ENCODE measurements around the gene HYAL3.
"Not testable (repeated sequence)": the region's sequence is repeated elsewhere in the genome, so short reads cannot be mapped to it uniquely, and the experiment has no call there.

HYAL3 gene

DNA sequence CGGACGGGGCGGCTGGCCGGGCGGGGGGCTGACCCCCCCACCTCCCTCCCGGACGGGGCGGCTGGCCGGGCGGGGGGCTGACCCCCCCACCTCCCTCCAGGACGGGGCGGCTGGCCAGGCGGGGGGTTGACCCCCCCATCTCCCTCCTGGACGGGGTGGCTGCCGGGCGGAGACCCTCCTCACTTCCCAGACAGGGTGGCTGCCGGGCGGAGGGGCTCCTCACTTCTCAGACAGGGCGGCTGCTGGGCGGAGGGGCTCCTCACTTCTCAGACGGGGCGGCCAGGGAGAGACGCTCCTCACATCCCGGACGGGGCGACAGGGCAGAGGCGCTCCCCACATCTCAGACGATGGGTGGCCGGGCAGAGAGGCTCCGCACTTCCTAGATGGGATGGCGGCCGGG is 12.8 kb upstream of the HYAL3 start:
- DNase-seq = not testable (repeated sequence)

GRCh38 chr3:50304601-50305000 is 5.4 kb upstream of the HYAL3 start:
- no peak for DNase-seq

DNA sequence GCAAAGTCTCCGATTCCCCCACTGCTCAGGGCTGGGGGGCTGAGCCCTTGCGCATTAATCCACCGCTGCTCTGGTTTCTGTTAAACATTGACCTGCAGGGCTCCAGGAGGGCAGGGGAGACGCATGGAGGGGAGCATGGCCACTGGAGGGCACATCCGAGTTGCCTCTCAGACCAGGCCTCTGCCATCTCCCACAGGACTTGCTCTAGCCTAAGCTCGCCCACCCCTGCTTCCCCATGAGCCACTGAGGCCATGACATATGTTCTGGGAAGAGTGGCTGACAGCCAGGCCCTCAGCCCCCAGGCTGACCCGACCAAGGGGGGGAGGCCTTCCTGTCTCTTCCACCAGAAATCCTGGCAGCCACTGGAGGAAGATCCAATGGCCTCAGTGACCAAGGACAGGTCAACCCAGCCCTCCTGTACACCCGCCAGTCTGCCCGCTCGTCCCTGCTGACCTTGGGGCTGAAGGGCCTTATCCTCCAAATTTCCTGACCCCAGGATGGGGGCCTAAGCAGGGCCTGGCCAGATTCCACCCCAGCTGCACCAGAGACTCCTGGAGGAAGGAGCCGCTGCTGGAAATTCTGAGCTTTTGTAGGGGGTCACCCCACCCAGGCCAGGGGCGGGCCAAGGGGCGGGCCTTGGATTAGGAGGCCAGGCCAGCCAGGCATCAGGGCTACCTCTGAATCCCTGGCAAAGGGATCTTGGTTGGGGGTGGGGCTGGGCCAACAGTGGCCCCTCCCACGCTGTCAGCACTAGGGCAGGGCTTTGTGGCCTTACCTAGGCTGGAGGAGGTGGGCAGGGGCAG is 4.0 kb upstream of the HYAL3 start, which contains the start of gene HYAL1:
TSS of gene HYAL1 (minus strand) at position 562 of the 803 bp plus-strand sequence. CDS start 618 bp downstream, outside the sequence.
- no peak for DNase-seq

- DNase-seq = no peak
Observed at GRCh38 chr3:50302095-50303012, 3.1 kb upstream of the HYAL3 start.

DNA sequence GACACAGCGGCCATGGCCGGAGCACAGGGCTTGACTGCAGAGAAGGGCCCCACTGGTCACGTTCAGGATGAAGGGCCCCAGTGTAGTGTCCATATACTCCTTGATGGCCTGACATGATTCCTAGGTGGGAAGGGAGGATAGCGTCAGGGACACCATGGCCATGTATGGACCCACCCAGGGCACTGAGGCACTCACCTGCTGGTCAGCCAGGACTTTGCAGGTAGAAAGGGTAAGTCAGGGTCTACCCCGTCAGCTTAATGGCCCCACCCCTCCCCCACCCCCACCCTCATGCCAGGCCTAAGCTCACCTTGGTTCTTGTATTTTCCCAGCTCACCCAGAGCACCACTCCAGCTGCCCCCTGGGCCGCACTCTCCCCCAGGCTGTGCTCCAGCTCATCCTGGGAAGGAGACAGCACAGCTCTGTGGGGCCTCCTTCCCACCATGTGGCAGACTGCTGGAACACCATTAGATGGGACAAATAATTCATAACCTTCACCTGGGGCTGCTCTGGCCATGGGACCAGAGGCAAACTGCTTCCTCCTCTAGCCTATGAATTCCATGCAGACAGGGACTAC is 1.6 kb upstream of the HYAL3 start:
- DNase-seq = no peak

- no peak for DNase-seq
Observed at GRCh38 chr3:50299929-50300680, 900 bp upstream of the HYAL3 start.

- DNase-seq = no peak
Observed at GRCh38 chr3:50299638-50299928, 378 bp upstream of the HYAL3 start.

GRCh38 chr3:50297896-50298725 is 1.1 kb downstream of the HYAL3 start:
- DNase-seq = no peak

DNA sequence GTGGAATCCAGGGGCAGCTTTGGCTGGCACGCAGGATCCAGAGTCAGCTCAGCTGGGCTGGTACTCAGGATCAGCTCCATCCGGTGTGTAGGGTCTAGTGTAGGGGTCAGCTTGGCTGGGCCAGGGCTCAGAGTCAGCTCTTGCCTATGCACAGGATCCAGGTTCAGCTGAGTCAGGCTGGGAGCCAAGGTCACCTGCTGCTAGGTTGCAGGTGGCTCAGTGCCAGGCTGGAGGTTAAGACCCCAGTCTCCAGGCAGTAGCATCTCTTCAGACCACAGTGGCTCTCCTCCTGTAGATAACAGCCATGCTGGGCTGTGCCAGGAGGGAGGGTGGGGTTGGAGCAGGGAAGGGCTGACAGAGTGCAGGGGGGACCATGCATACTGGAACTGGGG is 1.8 kb downstream of the HYAL3 start:
- no peak for DNase-seq

DNA sequence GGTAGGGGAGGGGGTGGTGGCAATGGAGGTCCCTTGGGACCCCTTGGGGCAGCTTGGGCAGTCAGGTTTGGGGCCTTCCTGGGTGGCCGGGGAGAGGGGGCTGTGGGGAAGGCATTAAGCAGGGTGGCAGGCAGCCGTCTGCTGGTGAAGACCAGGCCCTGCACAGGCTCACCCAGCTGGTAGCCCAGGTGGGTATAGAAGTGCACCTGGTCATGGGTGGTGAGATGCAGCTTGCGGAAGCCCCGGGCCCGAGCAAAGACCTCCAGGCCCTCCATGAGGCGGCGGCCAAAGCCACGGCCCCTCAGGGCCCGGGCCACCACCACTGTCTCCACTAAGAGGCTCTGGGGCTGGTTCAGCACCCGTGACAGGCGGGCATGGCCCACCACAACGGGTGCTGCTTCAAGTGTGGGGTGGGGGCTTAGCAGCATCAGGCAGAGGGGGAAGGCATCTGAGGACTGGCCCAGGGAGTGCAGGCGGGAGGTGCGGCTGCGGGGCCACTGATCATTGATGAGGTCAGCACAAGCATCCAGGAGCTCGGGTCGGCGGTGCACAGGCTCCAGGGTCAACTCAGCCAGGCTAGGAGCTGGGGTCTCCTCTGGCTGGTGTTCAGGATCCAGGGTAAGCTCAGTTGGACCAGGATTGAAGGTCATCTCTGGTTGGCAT is 2.4 kb downstream of the HYAL3 start:
- DNase-seq = no peak

DNA sequence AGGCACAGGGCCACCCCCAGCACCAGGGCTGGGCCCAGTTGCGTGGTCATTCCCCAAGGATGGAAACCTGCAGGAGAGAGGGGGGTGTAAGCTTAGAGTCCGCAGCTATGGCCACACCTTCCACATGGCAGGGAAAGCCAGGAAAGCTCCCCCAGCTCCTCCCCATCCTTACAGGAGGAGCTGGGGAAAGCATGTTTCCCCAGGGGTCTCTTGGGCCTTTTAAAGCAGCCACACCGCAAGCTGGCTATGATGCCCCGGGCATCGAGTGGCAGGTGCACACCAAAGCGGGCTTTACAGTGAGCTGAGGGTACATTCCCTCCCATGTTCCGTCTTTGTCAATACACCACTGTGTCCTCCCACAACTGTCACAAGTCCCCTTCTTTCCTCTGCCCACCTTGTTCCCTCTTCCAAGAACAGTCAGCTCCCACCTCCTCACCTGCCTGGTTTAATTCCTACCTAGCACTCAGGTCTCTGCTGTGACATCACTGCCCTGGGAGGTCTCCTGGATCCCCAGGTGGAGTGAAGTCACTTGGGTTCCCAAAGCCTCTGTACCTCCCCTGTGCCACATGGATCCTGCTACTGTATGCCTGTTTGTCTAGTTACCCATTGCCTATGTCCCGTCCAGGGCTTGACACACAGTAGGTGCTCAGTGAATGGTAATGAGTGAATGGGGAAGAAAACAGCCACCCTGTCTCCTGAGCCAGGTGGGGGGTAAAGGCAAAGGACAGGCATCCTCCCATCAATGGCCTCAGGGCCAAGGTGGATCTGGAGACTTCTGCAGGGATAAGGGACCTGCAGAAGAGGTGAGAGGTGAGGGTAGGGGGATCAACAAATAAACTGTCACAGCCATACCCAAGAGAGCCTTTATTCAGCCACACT is 3.4 kb downstream of the HYAL3 start:
- DNase-seq = no peak

GRCh38 chr3:50294492-50295403 is 4.5 kb downstream of the HYAL3 start:
- no peak for DNase-seq

DNA sequence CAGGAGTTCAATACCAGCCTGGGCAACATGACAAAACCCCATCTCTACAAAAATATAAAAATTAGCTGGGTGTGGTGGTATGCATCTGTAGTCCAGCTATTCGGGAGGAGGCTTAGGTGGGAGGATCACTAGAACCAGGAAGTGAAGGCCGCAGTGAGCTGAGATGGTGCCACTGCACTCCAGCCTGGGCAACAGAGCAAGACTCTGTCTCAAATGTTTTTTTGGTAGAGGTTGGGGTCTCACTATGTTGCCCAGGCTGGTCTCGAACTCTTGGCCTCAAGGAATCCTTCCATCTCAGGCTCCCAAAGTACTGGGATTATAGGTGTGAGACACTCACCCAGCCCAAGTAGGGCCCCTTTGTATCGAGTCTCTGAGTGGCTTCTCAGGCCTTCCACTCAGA is 5.1 kb downstream of the HYAL3 start:
- DNase-seq = no peak

DNA sequence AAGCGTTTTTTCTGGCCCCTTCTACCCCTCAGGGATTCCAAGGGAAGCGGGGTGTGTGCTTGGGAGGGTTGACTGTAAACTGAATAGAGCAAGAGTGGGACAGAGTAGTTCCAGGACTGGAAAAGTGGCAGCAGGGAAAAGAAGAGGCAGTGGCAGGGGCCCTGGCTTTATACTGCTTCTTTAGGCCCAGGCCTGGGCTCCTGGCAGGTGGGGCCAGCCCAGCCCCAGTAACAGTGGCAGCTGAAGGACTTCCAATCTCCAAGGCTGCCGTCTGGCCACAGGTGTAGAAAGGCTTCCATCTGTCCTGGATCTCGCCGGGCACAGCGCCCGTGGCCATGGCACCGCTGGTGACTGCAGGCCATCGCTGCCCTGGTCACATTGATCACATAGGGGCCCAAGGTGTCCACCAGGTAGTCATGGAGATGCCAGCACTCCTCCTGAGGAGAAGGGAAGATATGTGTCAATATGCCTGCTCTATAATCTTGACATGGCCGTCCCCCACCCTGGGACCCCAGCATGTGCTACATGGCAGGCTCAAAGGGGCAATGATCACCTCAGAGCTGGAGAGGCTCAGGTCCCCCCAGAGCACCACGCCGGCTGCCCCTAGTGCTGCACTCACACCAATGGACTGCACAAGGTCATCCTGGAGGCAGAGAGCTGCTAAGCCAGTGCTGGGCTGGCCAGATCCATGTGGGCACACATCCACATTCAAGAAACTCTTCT is 6.0 kb downstream of the HYAL3 start:
- DNase-seq = no peak

DNA sequence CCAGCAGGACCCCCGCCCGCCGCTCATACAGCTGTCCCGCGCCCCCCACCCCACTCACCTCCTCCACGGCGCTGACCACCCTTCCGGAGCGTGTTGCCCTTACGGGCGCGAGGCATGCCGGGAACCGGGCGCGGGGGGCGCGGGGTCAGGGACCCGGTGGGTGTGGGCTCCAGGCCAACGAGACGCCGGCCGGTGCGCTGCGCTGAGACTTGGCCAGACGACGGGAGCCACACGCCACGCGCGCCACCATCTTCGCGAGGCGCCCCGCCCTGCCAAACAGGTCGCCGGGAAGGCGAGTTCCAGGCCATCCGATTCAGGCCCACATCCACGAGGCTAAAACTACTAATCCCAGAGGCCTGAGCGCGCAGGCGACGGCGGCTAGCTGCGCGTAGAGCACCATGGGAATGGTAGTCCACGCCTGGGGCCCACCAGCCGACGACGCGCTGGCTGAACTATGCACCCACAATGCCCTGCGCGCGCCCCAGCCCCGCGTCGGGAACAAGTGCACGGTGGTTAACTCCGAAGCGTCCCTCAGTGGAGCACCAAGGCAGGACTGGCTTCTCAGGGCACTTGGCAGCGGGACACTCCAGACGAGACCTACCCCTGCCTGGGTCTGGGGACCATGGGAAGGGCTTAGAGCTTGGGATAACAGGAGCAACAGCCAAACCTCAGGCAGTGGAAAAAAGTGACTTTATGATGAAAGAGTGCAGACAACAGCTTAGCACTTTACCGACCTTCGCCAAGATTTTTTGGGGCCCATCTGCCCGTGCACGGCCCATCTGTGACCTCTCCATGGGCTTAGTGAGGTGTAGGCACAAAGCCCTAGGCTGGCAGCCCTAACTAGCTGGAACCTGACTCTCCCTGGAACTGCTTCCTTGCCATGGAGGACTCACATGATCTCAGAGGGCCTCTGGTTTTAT is 6.8 kb downstream of the HYAL3 start, which contains the start of gene IFRD2:
TSS of gene IFRD2 (minus strand) at position 271 of the 920 bp plus-strand sequence. CDS start at position 116, 155 bp downstream.
- DNase-seq = peak; percentile 97

- no peak for DNase-seq
Observed at GRCh38 chr3:50290161-50290641, 9.0 kb downstream of the HYAL3 start.

GRCh38 chr3:50289130-50289529 is 10.1 kb downstream of the HYAL3 start:
- no peak for DNase-seq

All from CD4-positive, alpha-beta T cell treated with Interleukin-4 for 4 hours (primary cell).